ENCODE data around the gene DOCK6. TPM values are rescaled to one million over a fixed set of nuclear protein-coding genes. Genes with fewer than 3 reads are reported as not detected.

The DOCK6 gene
- total RNA-seq, 2 donors from 2014 or later, result 1.7 to 2.6 TPM

DNA sequence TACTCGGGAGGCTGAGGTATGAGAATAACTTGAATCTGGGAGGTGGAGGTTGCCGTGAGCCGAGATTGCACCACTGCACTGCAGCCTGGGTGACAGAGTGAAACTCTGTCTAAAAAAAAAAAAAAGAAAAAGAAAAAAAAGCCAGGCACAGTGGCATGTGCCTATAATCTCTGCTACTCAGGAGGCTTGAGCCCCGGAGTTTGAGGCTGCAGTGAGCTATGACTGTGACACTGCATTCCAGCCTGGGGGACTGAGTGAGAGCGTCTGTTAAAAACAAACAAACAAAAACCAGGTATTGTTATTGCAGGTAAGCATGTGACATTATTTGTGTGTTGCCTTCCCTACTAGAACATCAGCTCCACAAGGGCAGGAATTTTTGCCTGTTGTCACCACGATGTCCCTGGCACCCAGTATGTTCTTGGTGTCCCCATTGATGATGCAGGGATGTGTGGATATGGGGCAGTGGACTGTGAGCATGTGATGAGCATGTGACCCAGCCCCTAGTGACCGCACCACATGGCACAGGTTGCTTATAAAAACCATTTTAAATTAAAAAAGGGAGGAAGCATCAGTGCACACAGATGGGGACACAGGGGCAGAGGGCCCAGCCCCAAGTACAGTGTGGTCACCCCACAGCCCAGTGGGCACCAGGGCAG lies 63.4 kb downstream of the DOCK6 start:
- no peak for DNase-seq (ENCODE audit: low spot score)
- Mint-ChIP-seq H3K27ac (no peak overlapping the region), H3K9me3 (no peaks in the 10 kb centered on the region), H3K36me3 (no peaks in the 10 kb centered on the region), H3K4me3 (peak overlapping the region; percentile 76), H3K27me3 (peaks cover 6 to 7% of the 10 kb centered on the region in 2 donors), H3K4me1 (ENCODE audit: low read depth in 2 of 2) (peaks cover 5 to 14% of the 10 kb centered on the region in 2 donors)
- ATAC-seq, result no peak

DNA sequence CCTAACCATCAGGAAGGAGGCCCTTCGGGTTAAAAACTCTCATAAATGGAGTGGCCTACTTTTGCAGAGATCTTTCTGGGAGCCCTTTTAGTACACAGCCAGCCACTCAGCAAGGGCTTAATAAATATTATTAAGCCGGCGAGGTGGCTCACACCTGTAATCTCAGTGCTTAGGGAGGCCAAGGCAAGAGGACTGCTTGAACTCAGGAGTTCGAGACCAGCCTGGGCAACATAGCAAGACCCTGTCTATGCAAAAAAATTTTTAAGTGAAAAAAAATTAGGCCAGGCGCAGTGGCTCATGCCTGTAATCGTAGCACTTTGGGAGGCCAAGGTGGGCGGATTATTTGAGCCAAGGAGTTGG lies 64.2 kb downstream of the DOCK6 start:
- peaks cover 5 to 13% of the 10 kb centered on the region in 2 donors for H3K4me1 Mint-ChIP-seq (ENCODE audit: low read depth in 2 of 2)
- H3K27me3 Mint-ChIP-seq, result peaks cover 4 to 6% of the 10 kb centered on the region in 2 donors
- ATAC-seq (no peak), DNase-seq (ENCODE audit: low spot score) (no peak)
- no peak overlapping the region for H3K27ac Mint-ChIP-seq
- H3K36me3 Mint-ChIP-seq, result no peaks in the 10 kb centered on the region
- H3K4me3 Mint-ChIP-seq, result peak overlapping the region; percentile 76
- no peaks in the 10 kb centered on the region for H3K9me3 Mint-ChIP-seq

DNA sequence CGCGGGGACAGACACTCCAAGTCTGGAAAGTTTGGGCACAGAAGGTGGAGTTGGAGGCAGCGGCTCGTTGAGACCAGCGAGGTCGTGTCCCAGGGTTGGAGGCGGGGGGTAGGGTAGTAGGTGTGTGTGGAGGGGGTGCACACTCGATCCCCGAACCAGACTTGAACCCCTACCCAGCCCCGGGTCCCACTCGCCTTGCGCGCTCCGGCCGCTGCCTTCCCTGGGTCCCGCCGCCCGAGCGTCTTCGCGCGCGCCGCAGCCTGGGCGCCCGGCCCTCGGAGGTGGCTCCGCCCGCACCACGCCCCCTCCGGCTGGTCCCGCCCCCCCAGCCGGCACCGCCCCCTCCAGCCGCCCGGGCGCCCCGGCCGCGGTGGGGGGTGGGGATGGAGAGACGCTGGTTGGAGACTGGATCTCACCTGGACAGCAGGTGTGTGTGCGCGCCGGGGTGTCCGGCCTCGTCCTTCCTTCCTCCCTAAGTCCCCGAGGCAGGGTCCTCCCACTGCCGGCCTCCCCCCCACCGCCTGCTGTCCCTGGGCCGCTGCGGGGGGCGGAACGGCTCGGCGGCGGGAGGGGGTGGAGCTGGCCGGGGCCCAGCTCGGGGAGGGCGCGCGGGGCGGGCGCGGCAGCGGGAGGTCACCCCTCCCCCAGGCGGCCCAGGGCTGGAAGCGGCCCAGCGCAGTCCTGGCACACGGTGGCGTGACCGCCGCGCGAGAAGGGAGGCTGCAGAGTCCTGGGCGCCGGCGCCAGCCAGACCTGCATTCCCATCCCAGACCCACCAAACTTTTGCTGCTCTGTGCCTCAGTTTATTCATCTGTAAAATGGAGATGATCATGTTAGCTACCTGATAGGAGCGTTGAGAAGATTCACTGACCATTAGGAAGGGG lies 64.8 kb downstream of the DOCK6 start, which contains the start of gene KANK2:
Gene KANK2 (minus strand): TSS at position 255 of the 884 bp plus-strand sequence. CDS start 3,034 bp downstream, outside the sequence.
- peak within 1 kb of the TSS; percentile 76 for H3K4me3 Mint-ChIP-seq
- H3K4me1 Mint-ChIP-seq (ENCODE audit: low read depth in 2 of 2), result peaks cover 5 to 10% of the 10 kb centered on the region in 2 donors
- no peaks in the 10 kb centered on the region for H3K9me3 Mint-ChIP-seq
- H3K27ac Mint-ChIP-seq, result no peak within 1 kb of the TSS
- ATAC-seq (peak; percentile 93 to 94), DNase-seq (ENCODE audit: low spot score) (peak; percentile 87)
- H3K27me3 Mint-ChIP-seq, result peaks cover 0 to 4% of the 10 kb centered on the region in 2 donors
- no peaks in the 10 kb centered on the region for H3K36me3 Mint-ChIP-seq

DNA sequence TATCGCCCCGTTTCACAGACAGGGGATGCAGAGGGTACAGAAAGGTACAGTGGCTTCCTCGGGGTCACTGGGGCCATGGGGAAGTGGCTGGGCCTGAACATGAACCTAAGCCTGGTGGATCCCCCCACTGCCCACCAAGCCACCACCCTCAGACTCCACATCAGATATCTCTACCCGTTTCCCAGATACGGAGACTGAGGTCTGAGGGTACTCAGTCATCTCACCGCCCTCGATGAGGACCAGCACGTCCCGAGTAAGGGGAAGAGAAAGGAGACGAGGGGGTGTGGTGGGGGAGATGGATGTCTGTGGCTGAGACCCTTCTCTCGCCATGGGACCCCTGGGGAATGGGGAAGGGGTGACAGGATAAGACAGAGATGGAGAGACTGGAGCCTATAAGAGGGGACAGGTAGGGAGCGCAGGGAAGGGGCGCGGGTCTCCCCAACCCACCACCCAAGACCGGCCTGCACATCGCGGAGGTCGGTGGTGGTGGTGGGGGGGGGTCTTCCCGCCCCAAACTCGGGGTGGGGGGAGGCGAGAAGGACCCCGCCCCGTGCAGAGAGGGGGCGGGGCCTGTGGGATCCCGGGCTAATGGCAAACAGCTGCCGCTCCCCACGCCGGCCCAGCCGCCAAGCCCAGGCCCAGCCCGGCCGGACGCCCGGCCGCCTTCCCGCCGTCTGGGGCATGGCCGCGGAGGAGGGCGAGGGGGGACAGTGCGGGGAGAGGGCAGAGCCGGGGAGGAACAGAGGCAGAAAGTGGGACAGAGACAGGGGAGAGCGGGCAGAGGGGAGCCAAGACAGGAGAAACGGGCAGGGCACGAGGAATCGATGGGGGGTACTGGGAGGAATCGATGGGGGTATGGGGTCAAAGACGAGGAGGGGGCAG lies 65.7 kb downstream of the DOCK6 start:
- peaks cover 5 to 10% of the 10 kb centered on the region in 2 donors for H3K4me1 Mint-ChIP-seq (ENCODE audit: low read depth in 2 of 2)
- DNase-seq (ENCODE audit: low spot score) (no peak), ATAC-seq (no peak)
- H3K36me3 Mint-ChIP-seq, result no peaks in the 10 kb centered on the region
- H3K27ac Mint-ChIP-seq, result no peak overlapping the region
- H3K4me3 Mint-ChIP-seq, result peak overlapping the region; percentile 76
- H3K9me3 Mint-ChIP-seq, result no peaks in the 10 kb centered on the region
- peaks cover 0 to 4% of the 10 kb centered on the region in 2 donors for H3K27me3 Mint-ChIP-seq

DNA sequence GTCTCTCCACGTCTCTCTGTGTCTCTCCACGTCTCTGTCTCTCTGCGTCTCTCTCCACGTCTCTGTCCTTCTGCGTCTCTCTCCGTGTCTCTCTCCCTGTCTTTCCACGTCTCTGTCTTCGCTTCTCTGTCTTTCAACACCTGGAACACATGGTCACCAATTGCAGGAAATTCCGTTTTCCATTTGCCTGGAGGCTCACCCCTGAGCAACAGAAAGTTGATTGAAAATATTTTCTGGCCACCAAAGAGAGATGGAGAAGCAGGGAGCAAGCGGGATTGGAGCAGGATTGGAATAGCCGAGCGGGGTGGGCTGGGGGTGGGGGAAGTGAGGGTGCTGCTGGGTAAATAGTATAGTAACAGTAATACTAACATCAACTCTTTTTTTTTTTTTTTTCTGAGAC lies 66.6 kb downstream of the DOCK6 start:
- no peak overlapping the region for H3K27ac Mint-ChIP-seq

DNA sequence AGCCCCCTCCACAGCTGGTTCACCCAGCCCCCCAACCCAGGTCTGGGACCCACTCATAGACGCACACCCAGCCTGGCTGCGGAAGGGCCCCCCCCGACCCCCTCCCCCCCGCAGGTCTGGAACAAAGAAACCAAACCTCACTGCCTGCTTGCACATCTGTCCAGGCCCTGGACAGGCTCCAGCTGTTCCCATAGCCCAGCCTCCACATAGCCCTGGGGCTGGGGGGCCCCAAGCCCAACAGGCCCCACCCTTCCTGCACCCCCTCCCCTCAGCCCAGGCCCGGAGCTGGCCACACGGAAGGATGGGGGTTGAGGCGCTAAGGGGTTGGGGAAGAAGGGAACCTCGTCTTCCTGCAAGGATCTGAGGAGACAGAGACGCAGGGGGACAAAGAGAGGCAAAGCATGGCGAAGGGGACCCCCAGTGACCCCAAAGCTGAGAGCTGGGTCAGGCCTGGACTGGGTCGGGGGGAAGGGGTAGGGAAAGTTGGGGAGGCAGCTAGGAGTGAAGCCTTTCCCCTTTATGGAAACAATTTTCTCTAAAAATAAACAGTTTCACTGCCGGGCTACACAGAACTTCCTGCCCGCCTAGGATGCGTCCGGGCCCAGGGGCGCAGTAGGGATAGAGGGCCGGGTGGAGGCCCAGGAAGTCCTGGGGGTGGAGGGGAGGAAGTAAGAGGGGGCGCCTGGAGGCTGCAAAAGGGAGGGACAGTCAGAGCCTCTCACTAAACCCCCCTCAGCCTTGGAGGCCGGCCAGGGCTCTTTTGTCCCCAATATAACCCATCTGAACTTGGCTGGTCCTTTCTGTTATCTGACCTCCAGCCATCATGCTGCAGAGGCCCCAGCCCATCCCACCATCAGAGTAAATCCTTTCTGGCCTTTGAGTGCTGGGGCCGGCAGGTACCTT lies 67.4 kb downstream of the DOCK6 start:
- H3K27ac Mint-ChIP-seq, result no peak overlapping the region
- ATAC-seq (no peak), DNase-seq (ENCODE audit: low spot score) (no peak)
- peaks cover 5 to 10% of the 10 kb centered on the region in 2 donors for H3K4me1 Mint-ChIP-seq (ENCODE audit: low read depth in 2 of 2)
- peak overlapping the region; percentile 34 for H3K4me3 Mint-ChIP-seq
- H3K9me3 Mint-ChIP-seq, result no peaks in the 10 kb centered on the region
- H3K27me3 Mint-ChIP-seq, result peaks cover 0 to 4% of the 10 kb centered on the region in 2 donors
- H3K36me3 Mint-ChIP-seq, result no peaks in the 10 kb centered on the region

More for the DNA sequence above, 66.6 kb downstream of the DOCK6 start:
- Mint-ChIP-seq H3K4me3 (peak overlapping the region; percentile 34), H3K27me3 (peaks cover 0 to 4% of the 10 kb centered on the region in 2 donors), H3K9me3 (no peaks in the 10 kb centered on the region), H3K36me3 (no peaks in the 10 kb centered on the region), H3K4me1 (ENCODE audit: low read depth in 2 of 2) (peaks cover 5 to 10% of the 10 kb centered on the region in 2 donors)
- ATAC-seq, result no peak
- no peak for DNase-seq (ENCODE audit: low spot score)

DNA sequence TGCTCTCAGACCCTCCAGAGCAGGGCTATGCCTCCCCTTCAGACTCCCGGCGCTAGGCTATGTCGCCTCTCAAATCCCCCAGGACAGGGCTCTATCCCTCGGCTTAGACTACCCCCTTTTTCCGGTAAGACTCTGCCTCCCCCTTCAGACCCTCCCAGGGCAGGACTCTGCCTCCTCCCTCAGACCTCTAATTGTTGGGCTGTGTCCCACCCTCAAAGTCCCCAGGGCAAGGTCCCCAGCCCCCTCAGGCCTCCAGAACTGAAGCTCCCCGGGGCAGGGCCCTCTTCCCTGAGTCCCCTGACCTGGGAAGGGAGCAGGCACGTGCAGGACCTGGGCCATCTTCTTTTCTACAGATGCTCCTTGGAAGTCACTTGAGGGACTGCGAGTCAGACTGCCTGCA lies 68.2 kb downstream of the DOCK6 start:
- H3K27ac Mint-ChIP-seq, result no peak overlapping the region
- H3K4me3 Mint-ChIP-seq, result no peak overlapping the region
- peaks cover 0 to 4% of the 10 kb centered on the region in 2 donors for H3K27me3 Mint-ChIP-seq
- no peaks in the 10 kb centered on the region for H3K36me3 Mint-ChIP-seq
- ATAC-seq, result no peak
- H3K4me1 Mint-ChIP-seq (ENCODE audit: low read depth in 2 of 2), result peaks cover 5 to 10% of the 10 kb centered on the region in 2 donors
- no peak for DNase-seq (ENCODE audit: low spot score)
- no peaks in the 10 kb centered on the region for H3K9me3 Mint-ChIP-seq

DNA sequence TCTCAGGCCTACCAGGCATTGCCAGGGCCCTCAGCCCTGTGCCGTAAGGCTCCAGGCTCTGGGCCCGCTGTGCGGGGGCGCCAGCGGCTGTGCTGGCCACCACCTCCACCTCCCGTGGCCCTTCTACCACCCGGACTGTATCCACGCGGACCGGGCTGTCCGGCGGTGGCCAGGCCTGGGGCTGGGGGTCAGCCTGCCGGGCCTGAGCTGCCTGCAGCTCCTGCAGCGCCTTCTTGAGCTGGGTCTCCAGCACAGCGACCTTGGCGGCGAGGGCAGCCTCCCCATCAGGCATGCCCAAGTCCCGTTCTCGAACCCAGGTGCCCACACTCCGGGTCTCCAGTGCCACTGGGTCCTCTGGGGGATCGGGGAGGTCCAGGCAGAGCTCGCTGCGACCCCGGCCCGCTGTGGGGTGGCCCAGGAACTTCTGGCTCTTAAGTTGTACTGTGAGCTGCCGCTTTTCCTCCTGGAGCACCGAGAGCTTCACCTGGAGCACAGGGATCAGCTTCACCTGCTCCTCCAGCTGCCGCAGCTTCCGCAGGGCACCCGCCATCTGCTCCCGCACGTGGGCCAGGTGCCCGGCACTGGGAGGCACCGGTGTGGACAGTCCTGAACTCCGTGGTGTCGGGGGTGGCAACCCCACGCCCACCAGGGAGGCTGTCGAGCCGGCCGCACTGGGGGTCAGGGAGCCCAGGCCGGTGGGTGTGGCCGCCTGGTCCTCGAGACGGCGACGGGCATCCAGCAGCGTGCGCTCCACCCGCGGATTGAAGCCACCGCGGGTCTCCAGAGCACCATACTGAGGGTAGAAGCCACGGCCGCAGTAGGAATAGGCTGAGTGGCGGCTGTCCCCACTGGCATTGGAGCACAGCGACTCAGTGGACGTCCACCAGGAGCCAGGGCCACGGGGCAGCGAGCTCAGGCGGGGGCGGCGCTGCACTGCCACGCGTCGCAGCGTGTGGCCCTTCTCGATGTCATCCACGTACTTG lies 69.1 kb downstream of the DOCK6 start:
- Mint-ChIP-seq H3K27me3 (peaks cover 0 to 4% of the 10 kb centered on the region in 2 donors), H3K4me3 (no peak overlapping the region), H3K36me3 (no peaks in the 10 kb centered on the region), H3K27ac (no peak overlapping the region), H3K9me3 (no peaks in the 10 kb centered on the region), H3K4me1 (ENCODE audit: low read depth in 2 of 2) (peaks cover 5 to 10% of the 10 kb centered on the region in 2 donors)
- ATAC-seq (no peak), DNase-seq (ENCODE audit: low spot score) (no peak)

DNA sequence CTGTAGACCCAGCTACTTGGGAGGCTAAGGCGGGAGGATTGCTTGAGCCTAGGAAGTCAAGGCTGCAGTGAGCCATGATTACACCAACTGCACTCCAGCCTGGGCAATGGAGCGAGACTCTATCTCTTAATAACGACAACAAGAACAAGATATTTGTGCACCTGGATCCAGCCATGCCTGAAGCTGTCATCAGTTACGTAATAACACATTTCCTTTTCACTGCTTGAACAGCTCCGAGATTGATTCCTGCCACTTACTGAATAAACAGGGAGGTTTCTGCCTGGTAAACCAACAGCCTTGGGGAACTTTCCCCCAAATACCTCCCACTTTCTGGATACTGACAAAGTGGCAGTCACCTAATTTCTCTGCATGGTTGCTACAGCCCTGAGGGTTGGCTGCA lies 70.4 kb downstream of the DOCK6 start:
- Mint-ChIP-seq H3K4me3 (no peak overlapping the region), H3K4me1 (ENCODE audit: low read depth in 2 of 2) (peaks cover 5 to 7% of the 10 kb centered on the region in 2 donors), H3K27ac (no peak overlapping the region), H3K27me3 (peaks cover 0 to 4% of the 10 kb centered on the region in 2 donors), H3K9me3 (no peaks in the 10 kb centered on the region), H3K36me3 (no peaks in the 10 kb centered on the region)
- DNase-seq (ENCODE audit: low spot score), result no peak
- ATAC-seq, result no peak

DNA sequence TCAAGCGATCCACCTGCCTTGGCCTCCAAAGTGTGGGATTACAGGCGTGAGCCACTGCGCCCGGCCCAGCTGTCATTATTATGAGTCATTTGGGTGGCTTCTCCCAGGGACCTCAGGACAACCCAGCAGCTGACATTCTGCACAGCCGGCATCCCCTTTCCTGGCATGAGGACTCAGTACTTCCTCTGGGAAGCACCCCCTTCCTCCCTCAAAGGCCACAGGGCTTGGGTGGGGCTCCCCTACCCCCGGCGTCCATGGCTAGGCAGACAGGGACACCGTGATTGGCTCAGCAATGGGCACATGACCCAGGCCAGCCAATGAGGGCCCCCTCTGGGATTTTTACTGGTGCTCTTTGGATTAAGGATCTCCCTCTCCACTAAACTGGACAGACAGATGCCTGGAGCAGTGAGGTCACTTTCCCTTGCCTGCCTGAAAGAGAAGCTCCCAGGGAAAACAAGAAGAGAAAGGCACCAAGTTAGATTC lies 71.0 kb downstream of the DOCK6 start:
- peaks cover 4 to 5% of the 10 kb centered on the region in 2 donors for H3K4me1 Mint-ChIP-seq (ENCODE audit: low read depth in 2 of 2)
- no peak overlapping the region for H3K4me3 Mint-ChIP-seq
- peaks cover 0 to 4% of the 10 kb centered on the region in 2 donors for H3K27me3 Mint-ChIP-seq
- no peak overlapping the region for H3K27ac Mint-ChIP-seq
- no peaks in the 10 kb centered on the region for H3K9me3 Mint-ChIP-seq
- no peaks in the 10 kb centered on the region for H3K36me3 Mint-ChIP-seq
- no peak for ATAC-seq
- no peak for DNase-seq (ENCODE audit: low spot score)

DNA sequence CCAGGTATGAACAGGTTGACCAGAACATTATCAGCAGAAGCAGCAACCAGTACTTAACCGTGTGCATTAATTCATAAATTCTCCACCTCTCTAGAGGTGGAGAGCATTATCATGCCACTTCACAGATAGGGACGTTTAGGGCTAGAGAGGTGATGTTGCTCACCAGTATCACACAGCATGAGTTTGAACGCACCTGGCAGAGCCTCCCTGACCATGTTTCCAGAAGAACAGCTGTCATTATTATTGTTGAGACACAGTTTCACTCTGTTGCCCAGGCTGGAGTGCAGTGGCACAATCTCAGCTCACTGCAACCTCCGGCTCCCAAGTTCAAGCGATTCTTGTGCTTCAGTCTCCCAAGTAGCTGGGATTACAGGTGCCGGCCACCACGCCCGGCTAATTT lies 71.8 kb downstream of the DOCK6 start:
- Mint-ChIP-seq H3K27ac (no peak overlapping the region), H3K4me3 (no peak overlapping the region), H3K4me1 (ENCODE audit: low read depth in 2 of 2) (peaks cover 2% of the 10 kb centered on the region in 2 donors), H3K36me3 (no peaks in the 10 kb centered on the region), H3K9me3 (no peaks in the 10 kb centered on the region), H3K27me3 (peaks cover 0 to 1% of the 10 kb centered on the region in 2 donors)
- DNase-seq (ENCODE audit: low spot score) (no peak), ATAC-seq (no peak)

DNA sequence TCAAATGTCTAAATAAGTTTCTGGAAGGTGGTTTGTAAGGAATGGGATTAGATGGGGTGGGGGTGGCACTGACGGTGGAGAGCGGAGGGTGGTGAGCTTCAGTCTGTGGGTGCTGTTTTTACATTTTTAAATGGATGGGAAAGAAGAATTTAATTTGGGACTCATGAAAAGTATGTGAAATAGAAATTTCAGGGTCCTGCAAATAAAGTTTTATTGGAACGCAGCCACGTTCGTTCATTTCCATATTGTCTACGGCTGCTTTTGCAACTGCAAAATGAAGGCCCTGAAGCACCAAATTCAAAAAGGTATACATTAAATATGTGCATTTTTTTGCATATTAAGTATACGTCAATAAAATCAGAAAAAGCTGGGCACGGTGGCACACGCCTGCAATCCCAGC lies 74.9 kb downstream of the DOCK6 start:
- ATAC-seq (no peak), DNase-seq (ENCODE audit: low spot score) (no peak)
- no peak overlapping the region for H3K4me3 Mint-ChIP-seq
- no peak overlapping the region for H3K27ac Mint-ChIP-seq
- H3K4me1 Mint-ChIP-seq (ENCODE audit: low read depth in 2 of 2), result no peaks in the 10 kb centered on the region
- H3K27me3 Mint-ChIP-seq, result no peaks in the 10 kb centered on the region
- no peaks in the 10 kb centered on the region for H3K36me3 Mint-ChIP-seq
- no peaks in the 10 kb centered on the region for H3K9me3 Mint-ChIP-seq

Data from natural killer cell treated with Interleukin-12 subunit alpha and Interleukin-12 subunit beta and Interleukin-15 and Interleukin-18, amount 100 ng/mL, for 72 hours (primary cell).